K562 (cell line): Measurements from ENCODE around the gene POLD4. TPM values are rescaled to one million over a fixed set of nuclear protein-coding genes. Genes with fewer than 3 reads are reported as not detected.
A peak's percentile ranks its signal among the peaks of the same experiment; 100 is the strongest.

Source experiments
- CBX3 ChIP-seq, 2 experiments: IDR thresholded peaks; 1 replicate in 1 of 2; 2 replicates in 1 of 2; pipeline ENCODE4 v1.6.1; 2012; ENCODE audit warnings: inconsistent platforms in 2 of 2, low read length in 2 of 2, borderline replicate concordance in 1 of 2, control low read depth in 1 of 2
- FIP1L1 ChIP-seq: fragments of 200-400 bp; formaldehyde crosslinking; IDR thresholded peaks from 2 replicates; pipeline ENCODE4 v1.6.1; 2018; ENCODE audit warnings: mild to moderate bottlenecking, low read depth, low read length; ENCODE audit not compliant: poor library complexity, severe bottlenecking
- GATAD2A ChIP-seq: fragments of 450-650 bp; IDR thresholded peaks from 2 replicates; pipeline ENCODE4 v1.6.1; 2017
- HNRNPUL1 ChIP-seq: fragments of 200-400 bp; formaldehyde crosslinking; IDR thresholded peaks from 2 replicates; pipeline ENCODE4 v1.6.1; 2017; ENCODE audit warnings: low read length
- NFE2 ChIP-seq: IDR thresholded peaks from 2 replicates; pipeline ENCODE4 v1.6.1; 2014; ENCODE audit warnings: antibody characterized with exemption, low read depth
- SIX5 ChIP-seq, 2 experiments: IDR thresholded peaks; 2 replicates each; pipeline ENCODE4 v1.6.1; 2011; ENCODE audit warnings: low read length in 2 of 2, borderline replicate concordance in 1 of 2, low read depth in 1 of 2, mild to moderate bottlenecking in 1 of 2, moderate library complexity in 1 of 2; ENCODE audit not compliant: insufficient read depth in 1 of 2
- U2AF2 ChIP-seq: fragments of 200-400 bp; formaldehyde crosslinking; optimal IDR thresholded peaks from 2 replicates; pipeline ENCODE3; 2017; ENCODE audit warnings: low read depth, mild to moderate bottlenecking, low read length
- ZBTB26 ChIP-seq: fragments of 450-650 bp; formaldehyde crosslinking; IDR thresholded peaks from 2 replicates; pipeline ENCODE4 v1.4.0; 2022; ENCODE audit warnings: missing genetic modification characterization
- ZNF124 ChIP-seq: sonication (generic); formaldehyde crosslinking; IDR thresholded peaks from 2 replicates; pipeline ENCODE4 v1.8.1; 2022; ENCODE audit warnings: missing genetic modification reagents
- polyA plus RNA-seq, 8 experiments: library from polyadenylated mRNA; depleted of rRNA in 4 of 8; stranded (reverse) in 5 of 8; unstranded in 3 of 8; fragments of >200 nt; fragmentation: Nextera tagmentation in 2 of 8; fragmentation: Illumina TruSeq in 1 of 8; extraction: Ambion mirVana in 2 of 8; extraction: Trizol in 1 of 8; gene quantifications; 2 replicates each; pipeline versions ENCODE4 v1.2.1 to v1.2.3, GENCODE V29; 2011 to 2014; ENCODE audit warnings: inconsistent platforms in 1 of 8, missing spikeins in 1 of 8
- total RNA-seq, 7 experiments: library from RNA; depleted of rRNA in 6 of 7; stranded (reverse); fragments of >200 nt in 6 of 7; fragmentation: Illumina TruSeq in 2 of 7; extraction: Trizol in 2 of 7; gene quantifications; 2 replicates each; pipeline versions ENCODE4 v1.2.1 to v1.2.3, GENCODE V29; 2011 to 2021; ENCODE audit warnings: low replicate concordance in 1 of 7
- TF ChIP-seq, protein P1 (sequence below): IDR thresholded peaks from 2 replicates; pipeline ENCODE4 v1.6.1; 2012; ENCODE audit warnings: low read depth, low read length, improper control_type of control experiment, borderline replicate concordance
- TF ChIP-seq, protein P2 (sequence below): sonication (generic); formaldehyde crosslinking; IDR thresholded peaks from 2 replicates; pipeline ENCODE4 v1.8.1; 2023; ENCODE audit warnings: mild to moderate bottlenecking, missing genetic modification reagents
- TF ChIP-seq, protein P3 (sequence below): IDR thresholded peaks from 2 replicates; pipeline ENCODE4 v1.6.1; 2014; ENCODE audit warnings: antibody characterized with exemption

The POLD4 gene
- total and polyA plus RNA-seq, 9 of the 15 experiments (the other 6 are each of a cell fraction or from before 2014, with no cell fraction given), result 5.8 to 64.5 (median 18.3) TPM

DNA sequence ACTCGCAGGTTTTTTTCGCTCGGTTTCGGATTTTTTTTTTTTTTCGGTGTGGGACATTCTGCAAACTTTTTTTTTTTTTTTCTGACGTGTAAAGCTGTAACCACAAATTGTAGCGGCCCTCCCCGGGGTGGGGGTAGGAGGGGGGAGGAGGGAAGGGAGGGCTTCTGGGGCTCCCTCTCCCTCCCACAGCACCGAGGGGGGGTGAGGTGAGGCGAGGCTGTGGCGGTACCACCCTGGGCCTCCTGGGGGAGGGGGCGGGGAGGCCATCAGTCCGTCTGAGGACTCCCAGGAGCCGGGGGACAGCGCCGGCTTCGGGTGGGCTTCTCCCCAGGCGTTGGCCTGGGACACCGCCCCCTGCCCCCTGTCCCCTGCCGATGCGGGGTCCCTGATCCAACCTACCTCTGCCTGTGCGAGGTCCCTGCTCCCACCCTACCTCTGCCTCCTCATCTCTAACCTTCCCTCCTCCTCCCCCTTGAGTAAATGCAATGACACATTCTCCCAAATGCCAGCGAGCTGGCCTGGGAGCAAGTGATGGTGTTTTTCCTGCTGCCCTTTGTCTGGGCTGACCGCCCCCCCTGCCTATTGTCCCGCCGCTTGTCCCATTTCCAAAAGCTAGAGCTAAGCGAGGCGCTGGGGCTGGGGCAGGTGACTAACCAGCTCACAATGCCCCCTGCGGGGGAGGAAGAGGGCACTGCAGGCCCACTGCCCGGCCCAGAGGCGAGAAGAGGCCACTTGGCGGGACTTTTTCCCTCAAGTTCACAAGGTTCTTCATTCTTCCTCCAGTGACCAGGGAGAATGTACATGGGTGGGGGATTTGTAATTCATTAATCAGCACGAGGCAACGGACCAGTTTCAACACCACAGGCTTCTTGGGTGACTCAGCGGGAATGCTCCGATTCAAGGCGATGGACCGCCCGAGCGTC lies 20.6 kb upstream of the POLD4 start (continued):
- TF ChIP-seq, protein P1, sequence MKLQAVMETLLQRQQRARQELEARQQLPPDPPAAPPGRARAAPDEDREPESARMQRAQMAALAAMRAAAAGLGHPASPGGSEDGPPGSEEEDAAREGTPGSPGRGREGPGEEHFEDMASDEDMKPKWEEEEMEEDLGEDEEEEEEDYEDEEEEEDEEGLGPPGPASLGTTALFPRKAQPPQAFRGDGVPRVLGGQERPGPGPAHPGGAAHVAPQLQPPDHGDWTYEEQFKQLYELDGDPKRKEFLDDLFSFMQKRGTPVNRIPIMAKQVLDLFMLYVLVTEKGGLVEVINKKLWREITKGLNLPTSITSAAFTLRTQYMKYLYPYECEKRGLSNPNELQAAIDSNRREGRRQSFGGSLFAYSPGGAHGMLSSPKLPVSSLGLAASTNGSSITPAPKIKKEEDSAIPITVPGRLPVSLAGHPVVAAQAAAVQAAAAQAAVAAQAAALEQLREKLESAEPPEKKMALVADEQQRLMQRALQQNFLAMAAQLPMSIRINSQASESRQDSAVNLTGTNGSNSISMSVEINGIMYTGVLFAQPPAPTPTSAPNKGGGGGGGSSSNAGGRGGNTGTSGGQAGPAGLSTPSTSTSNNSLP, result no peak
- TF ChIP-seq, protein P2, sequence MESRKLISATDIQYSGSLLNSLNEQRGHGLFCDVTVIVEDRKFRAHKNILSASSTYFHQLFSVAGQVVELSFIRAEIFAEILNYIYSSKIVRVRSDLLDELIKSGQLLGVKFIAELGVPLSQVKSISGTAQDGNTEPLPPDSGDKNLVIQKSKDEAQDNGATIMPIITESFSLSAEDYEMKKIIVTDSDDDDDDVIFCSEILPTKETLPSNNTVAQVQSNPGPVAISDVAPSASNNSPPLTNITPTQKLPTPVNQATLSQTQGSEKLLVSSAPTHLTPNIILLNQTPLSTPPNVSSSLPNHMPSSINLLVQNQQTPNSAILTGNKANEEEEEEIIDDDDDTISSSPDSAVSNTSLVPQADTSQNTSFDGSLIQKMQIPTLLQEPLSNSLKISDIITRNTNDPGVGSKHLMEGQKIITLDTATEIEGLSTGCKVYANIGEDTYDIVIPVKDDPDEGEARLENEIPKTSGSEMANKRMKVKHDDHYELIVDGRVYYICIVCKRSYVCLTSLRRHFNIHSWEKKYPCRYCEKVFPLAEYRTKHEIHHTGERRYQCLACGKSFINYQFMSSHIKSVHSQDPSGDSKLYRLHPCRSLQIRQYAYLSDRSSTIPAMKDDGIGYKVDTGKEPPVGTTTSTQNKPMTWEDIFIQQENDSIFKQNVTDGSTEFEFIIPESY (CRISPR knock-in tag), result no peak
- peak; percentile 95 for TF ChIP-seq NFE2
- no peak for TF ChIP-seq SIX5 (IDR thresholded peaks at IDR 0.05; ENCODE audit: borderline replicate concordance in 1 of 2, insufficient read depth in 1 of 2, low read depth in 1 of 2, low read length in 2 of 2)
- no peak for TF ChIP-seq CBX3 (IDR thresholded peaks at IDR 0.05; ENCODE audit: borderline replicate concordance in 1 of 2, low read length in 2 of 2)
- TF ChIP-seq ZNF124 (CRISPR knock-in tag), result no peak
- TF ChIP-seq, protein P3, sequence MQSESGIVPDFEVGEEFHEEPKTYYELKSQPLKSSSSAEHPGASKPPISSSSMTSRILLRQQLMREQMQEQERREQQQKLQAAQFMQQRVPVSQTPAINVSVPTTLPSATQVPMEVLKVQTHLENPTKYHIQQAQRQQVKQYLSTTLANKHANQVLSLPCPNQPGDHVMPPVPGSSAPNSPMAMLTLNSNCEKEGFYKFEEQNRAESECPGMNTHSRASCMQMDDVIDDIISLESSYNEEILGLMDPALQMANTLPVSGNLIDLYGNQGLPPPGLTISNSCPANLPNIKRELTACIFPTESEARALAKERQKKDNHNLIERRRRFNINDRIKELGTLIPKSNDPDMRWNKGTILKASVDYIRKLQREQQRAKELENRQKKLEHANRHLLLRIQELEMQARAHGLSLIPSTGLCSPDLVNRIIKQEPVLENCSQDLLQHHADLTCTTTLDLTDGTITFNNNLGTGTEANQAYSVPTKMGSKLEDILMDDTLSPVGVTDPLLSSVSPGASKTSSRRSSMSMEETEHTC, result peak; percentile 52; the same call in 1 of the 2 replicates
- no peak for TF ChIP-seq U2AF2
- no peak for TF ChIP-seq HNRNPUL1
- TF ChIP-seq GATAD2A, result no peak
- peak; percentile 45; the same call in 1 of the 2 replicates for TF ChIP-seq ZBTB26 (CRISPR knock-in tag)
- TF ChIP-seq FIP1L1, result no peak
